Stimulated activated effector memory CD8-positive, alpha-beta T cell treated with anti-CD3 and anti-CD28 coated beads, Interleukin-12 subunit alpha, Interleukin-12 subunit beta, amount 100 ng/mL, for 72 hours (primary cell): ENCODE results near the gene TACC2.
"Not testable (repeated sequence)": the region's sequence is repeated elsewhere in the genome, so short reads cannot be mapped to it uniquely, and the experiment has no call there.

Experiments
- ATAC-seq: fragments of 150-1000 bp; cut with Tn5 transposase; 2 replicates; pipeline ENCODE4 v1.10.0; 2021
- DNase-seq, 2 donors: peaks; one replicate each; pipeline ENCODE4 v3.0.0; 2021 to 2022; ENCODE audit warnings: low spot score in 2 of 2
- H3K27ac Mint-ChIP-seq: one replicate; pipeline ENCODE4 v1.8.0; 2022; ENCODE audit warnings: mild to moderate bottlenecking, mixed read lengths
- H3K36me3 Mint-ChIP-seq: one replicate; pipeline ENCODE4 v1.8.0; 2022; ENCODE audit warnings: mild to moderate bottlenecking, mixed read lengths
- H3K4me1 Mint-ChIP-seq: one replicate; pipeline ENCODE4 v1.8.0; 2022; ENCODE audit warnings: mixed read lengths
- H3K4me3 Mint-ChIP-seq: one replicate; pipeline ENCODE4 v1.8.0; 2022; ENCODE audit warnings: mild to moderate bottlenecking, mixed read lengths
- H3K9me3 Mint-ChIP-seq: one replicate; pipeline ENCODE4 v1.8.0; 2022; ENCODE audit warnings: mixed read lengths

TACC2 gene, protein sequence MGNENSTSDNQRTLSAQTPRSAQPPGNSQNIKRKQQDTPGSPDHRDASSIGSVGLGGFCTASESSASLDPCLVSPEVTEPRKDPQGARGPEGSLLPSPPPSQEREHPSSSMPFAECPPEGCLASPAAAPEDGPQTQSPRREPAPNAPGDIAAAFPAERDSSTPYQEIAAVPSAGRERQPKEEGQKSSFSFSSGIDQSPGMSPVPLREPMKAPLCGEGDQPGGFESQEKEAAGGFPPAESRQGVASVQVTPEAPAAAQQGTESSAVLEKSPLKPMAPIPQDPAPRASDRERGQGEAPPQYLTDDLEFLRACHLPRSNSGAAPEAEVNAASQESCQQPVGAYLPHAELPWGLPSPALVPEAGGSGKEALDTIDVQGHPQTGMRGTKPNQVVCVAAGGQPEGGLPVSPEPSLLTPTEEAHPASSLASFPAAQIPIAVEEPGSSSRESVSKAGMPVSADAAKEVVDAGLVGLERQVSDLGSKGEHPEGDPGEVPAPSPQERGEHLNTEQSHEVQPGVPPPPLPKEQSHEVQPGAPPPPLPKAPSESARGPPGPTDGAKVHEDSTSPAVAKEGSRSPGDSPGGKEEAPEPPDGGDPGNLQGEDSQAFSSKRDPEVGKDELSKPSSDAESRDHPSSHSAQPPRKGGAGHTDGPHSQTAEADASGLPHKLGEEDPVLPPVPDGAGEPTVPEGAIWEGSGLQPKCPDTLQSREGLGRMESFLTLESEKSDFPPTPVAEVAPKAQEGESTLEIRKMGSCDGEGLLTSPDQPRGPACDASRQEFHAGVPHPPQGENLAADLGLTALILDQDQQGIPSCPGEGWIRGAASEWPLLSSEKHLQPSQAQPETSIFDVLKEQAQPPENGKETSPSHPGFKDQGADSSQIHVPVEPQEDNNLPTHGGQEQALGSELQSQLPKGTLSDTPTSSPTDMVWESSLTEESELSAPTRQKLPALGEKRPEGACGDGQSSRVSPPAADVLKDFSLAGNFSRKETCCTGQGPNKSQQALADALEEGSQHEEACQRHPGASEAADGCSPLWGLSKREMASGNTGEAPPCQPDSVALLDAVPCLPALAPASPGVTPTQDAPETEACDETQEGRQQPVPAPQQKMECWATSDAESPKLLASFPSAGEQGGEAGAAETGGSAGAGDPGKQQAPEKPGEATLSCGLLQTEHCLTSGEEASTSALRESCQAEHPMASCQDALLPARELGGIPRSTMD (N-terminal part only)

DNA sequence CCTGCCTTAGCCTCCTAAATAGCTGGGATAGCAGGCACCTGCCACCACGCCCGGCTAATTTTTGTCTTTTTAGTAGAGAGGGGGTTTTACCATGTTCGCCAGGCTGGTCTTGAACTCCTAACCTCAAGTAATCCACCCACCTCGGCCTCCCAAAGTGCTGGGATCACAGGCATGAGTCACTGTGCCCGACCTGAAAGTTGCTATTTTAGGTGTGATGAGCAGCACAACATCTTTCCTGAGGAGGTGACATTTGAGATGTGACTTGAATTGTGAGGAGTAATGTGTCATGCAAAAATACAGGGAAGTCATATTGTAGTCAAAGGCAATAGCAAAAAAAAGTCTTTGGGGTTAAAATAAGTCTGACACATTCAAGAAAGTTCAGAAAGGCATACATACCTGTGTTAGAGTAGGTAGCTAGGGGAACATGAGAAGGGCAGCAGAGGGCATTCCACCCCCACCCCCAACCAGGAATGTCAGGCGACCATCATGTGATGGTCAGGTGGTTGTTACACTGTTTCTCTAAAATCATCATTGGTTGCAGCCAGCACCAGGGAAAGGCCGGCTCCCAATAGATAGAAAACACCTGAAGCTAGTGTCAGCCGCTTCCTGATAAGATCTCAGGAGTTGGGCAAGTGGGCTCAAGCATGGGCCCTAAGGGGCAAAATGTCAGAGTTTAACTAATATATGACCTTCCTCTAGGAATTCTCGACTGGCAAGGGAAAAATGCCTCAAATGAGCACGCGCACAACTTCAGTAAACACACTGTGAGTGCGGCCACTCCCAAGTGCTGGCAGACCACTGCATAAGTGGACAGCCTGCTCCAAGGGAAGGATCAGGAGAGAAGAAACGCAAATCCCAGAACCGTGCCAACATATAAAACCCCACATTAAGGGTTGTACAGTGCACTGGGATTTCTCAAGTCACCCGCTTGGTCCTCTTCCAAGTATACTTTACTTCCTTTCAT is at the start of gene TACC2:
Gene TACC2 (plus strand): TSS at position 803 of the 964 bp plus-strand sequence. CDS start 32,819 bp downstream, outside the sequence.
- peaks cover 6% of the 10 kb centered on the region for H3K4me1 Mint-ChIP-seq
- no peak within 1 kb of the TSS for H3K4me3 Mint-ChIP-seq
- H3K36me3 Mint-ChIP-seq, result no peaks in the 10 kb centered on the region
- peaks cover 3% of the 10 kb centered on the region for H3K9me3 Mint-ChIP-seq
- ATAC-seq (no peak), DNase-seq (no peak)
- no peak within 1 kb of the TSS for H3K27ac Mint-ChIP-seq

DNA sequence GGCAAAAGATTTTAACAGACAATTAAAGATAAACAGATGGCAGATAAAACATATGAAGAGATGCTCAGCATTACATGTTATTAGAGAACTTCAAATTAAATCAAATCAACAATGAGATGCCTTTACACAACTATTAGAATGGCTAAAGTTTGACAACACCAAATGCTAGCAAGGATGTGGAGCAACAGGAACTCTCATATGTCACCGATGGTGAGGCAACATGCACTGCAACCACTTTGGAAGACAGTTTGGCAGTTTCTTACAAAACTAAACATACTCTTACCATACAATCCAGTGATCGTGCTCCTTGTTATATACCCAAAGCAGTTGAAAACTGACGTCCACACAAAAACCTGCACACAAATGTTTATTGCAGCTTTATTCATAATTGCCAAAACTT is 47.4 kb upstream of the TACC2 start:
- no peak for DNase-seq
- Mint-ChIP-seq H3K4me3 (no peak overlapping the region), H3K36me3 (no peaks in the 10 kb centered on the region), H3K4me1 (no peaks in the 10 kb centered on the region), H3K27ac (no peak overlapping the region), H3K9me3 (no peaks in the 10 kb centered on the region)
- ATAC-seq, result no peak

DNA sequence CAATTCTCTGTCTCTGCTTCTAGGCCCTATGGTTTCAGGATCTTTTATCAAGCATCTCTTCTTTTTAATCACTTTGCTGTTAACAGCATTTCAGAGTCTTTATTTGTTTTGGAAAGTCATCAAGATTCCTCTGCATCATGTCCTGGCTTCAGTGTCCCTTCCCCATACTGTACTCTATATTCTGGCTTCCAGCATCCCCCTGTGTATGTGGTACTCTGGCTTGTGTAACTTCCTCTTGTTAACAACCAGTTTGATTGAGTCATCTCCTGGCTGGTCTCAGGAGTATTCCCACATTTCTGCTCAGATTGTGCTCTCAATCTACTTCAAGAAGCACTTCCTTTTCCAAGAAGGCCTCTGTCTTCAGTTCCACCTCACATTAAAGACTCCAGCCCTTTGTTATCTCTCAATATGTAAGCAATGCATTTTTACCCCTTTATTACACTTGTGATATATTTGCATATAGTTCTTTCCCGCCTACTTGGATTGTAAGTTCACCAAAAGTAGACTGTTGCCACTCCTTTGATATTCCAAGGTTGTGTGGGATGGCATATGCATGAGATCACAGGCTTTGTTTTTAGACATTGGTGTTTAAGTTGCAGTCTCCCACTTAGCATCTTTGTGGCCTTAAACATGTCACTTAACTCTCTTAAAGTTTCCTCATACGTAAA is 46.1 kb upstream of the TACC2 start:
- Mint-ChIP-seq H3K9me3 (no peaks in the 10 kb centered on the region), H3K4me3 (no peak overlapping the region), H3K27ac (no peak overlapping the region), H3K36me3 (no peaks in the 10 kb centered on the region), H3K4me1 (no peaks in the 10 kb centered on the region)
- ATAC-seq (no peak), DNase-seq (no peak)

DNA sequence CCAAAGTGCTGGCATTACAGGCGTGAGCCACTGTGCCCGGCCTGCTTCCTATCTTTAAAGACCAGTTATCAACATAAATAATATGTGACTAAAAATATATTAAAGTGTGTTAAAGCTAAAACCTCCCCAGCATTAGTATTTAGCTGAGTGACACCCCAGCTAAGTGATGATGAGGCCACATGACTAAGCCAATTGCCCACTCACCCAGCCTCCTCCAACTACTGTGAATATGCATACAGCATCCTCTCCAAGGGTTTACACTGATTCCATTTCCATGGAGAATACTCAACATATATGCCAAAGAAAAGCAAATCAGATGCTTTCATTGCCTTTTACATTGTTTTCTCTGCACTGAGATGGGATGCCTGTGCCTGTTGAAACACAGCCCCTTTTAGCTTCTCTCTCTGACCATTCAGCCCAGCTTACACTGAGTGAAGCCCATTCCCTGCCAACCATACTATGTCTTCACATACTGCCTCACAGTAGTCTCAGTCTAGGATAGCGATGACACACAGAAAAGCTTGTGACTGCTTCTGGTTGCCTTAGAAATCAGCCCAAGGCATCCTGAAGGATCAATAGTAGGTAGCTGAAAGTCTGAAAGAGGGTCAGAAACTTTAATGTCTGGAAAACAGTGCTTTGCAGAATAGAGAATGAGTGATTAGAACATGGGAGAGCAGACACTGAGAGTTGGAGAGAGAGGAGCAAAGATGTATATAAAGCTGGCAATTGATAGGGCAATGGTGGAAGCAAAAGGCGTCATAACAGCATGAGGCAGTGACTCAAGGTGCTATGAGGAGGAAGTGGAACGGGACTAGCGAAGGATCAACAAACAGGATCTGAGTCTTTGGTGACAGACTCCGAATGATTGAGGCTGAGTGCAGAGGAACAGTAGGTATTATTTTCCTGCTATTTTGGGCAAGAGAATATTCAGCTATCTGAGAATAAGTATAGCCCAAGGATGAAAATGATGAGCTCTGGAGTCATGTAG is 41.3 kb upstream of the TACC2 start:
- H3K4me1 Mint-ChIP-seq, result no peaks in the 10 kb centered on the region
- ATAC-seq (no peak), DNase-seq (no peak)
- no peaks in the 10 kb centered on the region for H3K9me3 Mint-ChIP-seq
- no peak overlapping the region for H3K4me3 Mint-ChIP-seq
- H3K36me3 Mint-ChIP-seq, result no peaks in the 10 kb centered on the region
- H3K27ac Mint-ChIP-seq, result no peak overlapping the region

DNA sequence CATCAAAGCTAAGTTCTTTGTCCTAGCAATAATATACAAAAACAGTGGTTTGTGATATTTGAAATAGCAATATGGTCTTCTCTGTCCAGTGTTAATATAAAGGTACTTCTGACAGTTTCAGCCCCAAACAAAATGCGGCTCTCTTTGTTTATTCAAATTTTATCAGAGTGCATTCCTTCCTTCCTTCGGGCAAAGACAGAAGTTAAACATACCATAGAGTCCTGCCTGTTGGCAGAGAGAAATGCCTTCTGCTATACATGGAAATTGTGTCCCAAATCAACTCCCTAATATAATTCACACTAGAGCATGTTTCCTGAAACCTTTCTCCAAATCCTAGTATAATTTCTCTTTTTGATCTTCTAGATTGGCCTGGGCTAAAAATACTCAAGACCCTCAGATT is 39.9 kb upstream of the TACC2 start:
- Mint-ChIP-seq H3K9me3 (no peaks in the 10 kb centered on the region), H3K36me3 (no peaks in the 10 kb centered on the region), H3K27ac (no peak overlapping the region), H3K4me3 (no peak overlapping the region), H3K4me1 (no peaks in the 10 kb centered on the region)
- ATAC-seq (no peak), DNase-seq (no peak)

DNA sequence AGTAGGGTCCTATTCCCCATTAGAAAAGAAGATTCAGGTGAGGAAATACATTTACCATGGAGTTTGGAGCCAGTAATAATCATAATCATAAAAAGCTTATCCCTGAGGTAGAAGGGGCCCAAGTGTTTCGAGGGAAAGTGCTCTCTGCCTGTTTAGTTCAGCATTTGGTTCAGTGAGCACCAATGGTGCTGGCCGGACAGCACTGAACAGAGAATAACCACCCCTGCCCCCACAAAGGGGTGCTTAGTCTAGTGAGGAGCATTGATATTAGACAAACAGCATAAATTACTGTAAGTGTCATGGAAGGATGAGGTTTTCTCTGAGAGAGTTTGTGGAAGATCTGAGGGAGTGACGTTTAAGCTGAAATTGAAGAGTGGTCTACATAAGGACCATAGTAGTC is 39.5 kb upstream of the TACC2 start:
- no peak overlapping the region for H3K4me3 Mint-ChIP-seq
- DNase-seq (no peak), ATAC-seq (no peak)
- no peaks in the 10 kb centered on the region for H3K36me3 Mint-ChIP-seq
- no peak overlapping the region for H3K27ac Mint-ChIP-seq
- H3K9me3 Mint-ChIP-seq, result no peaks in the 10 kb centered on the region
- H3K4me1 Mint-ChIP-seq, result no peaks in the 10 kb centered on the region

DNA sequence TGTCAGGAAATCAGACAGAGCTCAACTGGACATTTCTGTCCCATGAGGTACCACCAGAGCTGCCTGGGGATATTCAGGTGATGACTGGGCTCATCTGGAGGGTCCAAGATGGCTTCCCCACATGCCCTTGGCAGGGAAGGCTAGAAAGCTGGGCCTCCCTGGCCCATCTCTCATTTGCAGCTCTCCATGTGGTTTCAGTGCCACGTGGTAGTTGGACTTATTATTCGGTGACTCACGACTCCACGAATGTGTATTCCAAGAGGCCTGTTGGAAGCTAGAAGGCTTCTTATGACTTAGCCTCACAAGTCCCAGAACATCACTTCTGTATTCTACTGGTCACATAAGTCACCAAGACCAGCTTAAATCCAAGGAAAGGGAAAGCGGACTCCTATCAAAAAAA is 36.7 kb upstream of the TACC2 start:
- peaks cover 18% of the 10 kb centered on the region for H3K36me3 Mint-ChIP-seq
- no peak for ATAC-seq
- DNase-seq, result no peak
- H3K27ac Mint-ChIP-seq, result no peak overlapping the region
- H3K4me1 Mint-ChIP-seq, result no peaks in the 10 kb centered on the region
- H3K4me3 Mint-ChIP-seq, result no peak overlapping the region
- H3K9me3 Mint-ChIP-seq, result no peaks in the 10 kb centered on the region

DNA sequence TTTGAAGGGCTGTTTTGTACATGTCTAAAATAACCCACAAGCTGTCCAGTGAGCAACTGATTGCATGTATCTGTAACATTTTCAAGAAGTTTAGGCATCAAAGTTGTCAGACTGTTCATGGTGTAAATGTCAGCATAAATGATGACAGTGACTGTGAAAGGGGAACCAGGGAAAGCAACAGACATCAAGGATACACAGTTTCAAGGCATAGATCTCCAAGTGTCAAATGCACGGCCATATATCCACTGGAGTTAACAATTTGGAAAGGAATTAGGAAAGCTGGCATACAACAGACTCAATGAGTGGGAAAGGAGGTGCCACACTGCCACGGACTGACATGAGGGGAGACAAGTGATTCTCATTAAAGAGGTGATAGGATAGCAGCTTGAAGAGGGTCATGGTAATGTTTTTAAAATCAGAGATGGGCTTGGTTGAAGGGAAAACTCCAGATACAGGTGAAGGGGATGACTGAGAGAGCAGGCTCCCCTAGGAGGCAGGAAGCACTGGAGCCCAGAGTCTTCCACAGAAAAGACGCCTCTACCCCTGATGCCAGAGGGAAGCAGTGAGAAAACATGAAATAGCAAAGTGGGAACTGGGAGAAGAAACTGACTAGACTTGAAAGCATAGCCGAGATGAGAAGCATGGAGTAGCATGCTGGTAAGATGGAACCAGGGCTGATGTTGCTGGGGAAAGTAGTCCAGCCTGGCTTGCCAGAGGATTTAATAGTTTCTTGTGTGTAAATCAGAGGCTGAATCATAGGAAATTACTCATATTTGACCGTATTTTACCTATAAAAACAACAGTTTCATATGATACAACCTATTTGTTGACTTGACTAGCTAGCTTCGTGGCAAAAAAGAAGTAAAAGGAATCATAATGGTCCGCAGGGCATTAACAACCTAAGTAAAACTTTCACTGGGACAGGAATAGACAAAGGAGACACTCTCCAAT is 32.6 kb upstream of the TACC2 start:
- Mint-ChIP-seq H3K9me3 (no peaks in the 10 kb centered on the region), H3K4me3 (no peak overlapping the region), H3K27ac (peak overlapping the region; percentile 33), H3K4me1 (no peaks in the 10 kb centered on the region), H3K36me3 (peaks cover 60% of the 10 kb centered on the region)
- DNase-seq, result no peak
- ATAC-seq, result no peak

DNA sequence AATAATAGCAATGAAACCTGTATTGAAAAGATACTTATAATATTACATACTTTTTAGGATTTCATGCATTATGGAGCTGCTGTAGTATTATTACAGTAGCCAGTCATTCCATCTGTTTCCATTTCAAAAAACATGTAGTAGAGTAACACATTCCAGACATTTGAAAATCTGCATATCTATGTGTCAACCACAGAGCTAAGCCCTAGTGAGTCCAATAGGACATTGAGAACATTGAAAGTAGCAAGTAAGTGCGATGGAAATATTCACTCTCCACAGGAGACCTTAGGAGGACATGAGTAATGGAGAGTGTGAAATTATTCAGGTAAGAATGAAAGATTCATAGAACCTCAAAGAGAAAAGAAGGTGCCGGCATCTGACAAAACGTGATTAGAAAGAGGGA is 29.3 kb upstream of the TACC2 start:
- Mint-ChIP-seq H3K4me3 (no peak overlapping the region), H3K9me3 (no peaks in the 10 kb centered on the region), H3K4me1 (no peaks in the 10 kb centered on the region), H3K36me3 (peaks cover 93% of the 10 kb centered on the region), H3K27ac (peak overlapping the region; percentile 40)
- no peak for DNase-seq
- ATAC-seq, result no peak

DNA sequence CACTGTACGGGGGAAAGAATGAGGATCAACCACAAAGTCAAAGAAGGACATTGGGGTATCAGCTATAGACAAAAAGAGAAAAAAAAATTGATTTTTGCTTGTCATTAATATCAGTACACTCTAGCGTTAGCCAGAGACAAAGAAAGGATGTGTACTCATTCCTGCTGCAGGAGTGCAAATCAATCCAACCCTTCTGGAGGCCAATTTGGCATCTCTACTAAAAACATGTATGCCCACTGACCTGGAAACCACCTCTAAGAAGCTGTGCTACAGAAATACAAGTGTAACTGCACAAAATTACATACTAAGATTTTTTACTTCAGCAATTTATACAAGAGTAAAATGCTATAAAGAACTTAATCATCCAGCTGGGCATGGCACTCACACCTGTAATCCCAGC is 27.5 kb upstream of the TACC2 start:
- H3K27ac Mint-ChIP-seq, result no peak overlapping the region
- no peaks in the 10 kb centered on the region for H3K4me1 Mint-ChIP-seq
- no peak overlapping the region for H3K4me3 Mint-ChIP-seq
- ATAC-seq, result no peak
- no peaks in the 10 kb centered on the region for H3K9me3 Mint-ChIP-seq
- no peak for DNase-seq
- H3K36me3 Mint-ChIP-seq, result peaks cover 99% of the 10 kb centered on the region

DNA sequence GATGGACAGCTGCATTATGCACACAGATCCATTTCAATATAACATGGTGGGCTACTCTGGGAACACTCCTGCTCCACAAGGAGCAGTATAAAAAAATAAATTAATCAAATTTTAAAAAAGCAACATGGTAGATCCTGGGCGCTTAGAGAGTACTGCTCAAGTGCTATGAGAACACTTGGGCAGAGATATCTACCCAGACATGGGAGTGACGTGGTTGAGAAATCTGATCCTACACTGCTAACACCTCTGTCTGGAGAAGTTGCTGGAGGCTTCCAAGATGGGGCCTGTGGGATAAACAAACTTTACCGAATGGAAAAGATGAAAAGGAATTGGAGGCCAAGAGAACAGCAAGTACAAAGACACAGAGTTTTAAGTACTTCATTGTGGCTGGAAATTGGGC is 23.0 kb upstream of the TACC2 start:
- Mint-ChIP-seq H3K4me3 (no peak overlapping the region), H3K27ac (no peak overlapping the region)

DNA sequence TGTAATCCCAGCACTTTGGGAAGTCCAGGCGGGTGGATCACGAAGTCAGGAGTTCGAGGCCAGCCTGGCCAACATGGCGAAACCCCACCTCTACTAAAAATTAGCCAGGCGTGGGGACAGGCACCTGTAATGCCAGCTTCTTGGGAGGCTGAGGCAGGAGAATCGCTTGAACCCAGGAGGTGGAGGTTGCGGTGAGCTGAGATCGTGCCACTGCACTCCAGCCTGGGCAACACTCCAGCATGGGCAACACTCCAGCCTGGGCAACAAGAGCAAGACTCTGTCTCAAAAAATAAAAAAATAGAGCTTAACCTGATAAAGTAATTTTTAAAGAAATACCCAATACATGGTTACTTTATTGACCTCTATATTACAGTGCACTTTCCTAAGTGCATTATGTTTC is 19.9 kb upstream of the TACC2 start:
- not testable (repeated sequence) for ATAC-seq, H3K9me3 Mint-ChIP-seq, H3K27ac Mint-ChIP-seq, DNase-seq, H3K4me3 Mint-ChIP-seq
- Mint-ChIP-seq H3K36me3 (peaks cover 91% of the 10 kb centered on the region), H3K4me1 (peaks cover 24% of the 10 kb centered on the region)

More for the DNA sequence above, 23.0 kb upstream of the TACC2 start:
- ATAC-seq (no peak), DNase-seq (no peak)
- Mint-ChIP-seq H3K36me3 (peaks cover 98% of the 10 kb centered on the region), H3K9me3 (no peaks in the 10 kb centered on the region), H3K4me1 (no peaks in the 10 kb centered on the region)
